Hematopoietic multipotent progenitor cell treated with erythropoietin and hydrocortisone succinate and interleukin-3 and kit ligand, for 17 days (in vitro differentiated cells): Measurements from ENCODE around the gene WNT5A.

Experiments
- DNase-seq: peaks from one replicate; pipeline ENCODE4 v3.0.0-alpha.2; 2015; ENCODE audit warnings: low spot score

The WNT5A gene

DNA sequence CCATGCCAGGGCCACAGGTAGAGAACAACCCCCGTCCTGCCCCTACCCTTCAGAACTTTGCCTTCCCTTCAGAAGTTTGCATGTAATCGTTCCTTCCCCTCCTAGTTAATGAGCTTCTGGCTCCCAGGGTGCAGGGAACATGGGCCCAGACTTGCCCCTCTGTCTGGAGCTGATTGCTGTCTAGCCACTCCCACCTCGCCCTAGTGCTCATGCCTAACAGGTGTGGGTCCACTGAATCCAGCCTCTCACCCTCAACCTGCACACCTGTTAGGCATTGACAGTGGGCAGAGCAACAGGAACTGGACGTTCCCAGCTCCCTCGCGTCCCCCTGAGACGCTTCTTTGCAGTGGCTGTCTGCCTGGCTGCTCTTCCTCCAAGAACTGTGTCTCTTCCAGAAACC, 40.3 kb downstream of the WNT5A start:
- no peak for DNase-seq

- DNase-seq, result no peak
Measured at GRCh38 chr3:55445551-55445950, 41.6 kb downstream of the WNT5A start.

GRCh38 chr3:55443346-55443745, 43.8 kb downstream of the WNT5A start:
- DNase-seq, result no peak

- no peak for DNase-seq
Measured at GRCh38 chr3:55442861-55443260, 44.2 kb downstream of the WNT5A start.

DNA sequence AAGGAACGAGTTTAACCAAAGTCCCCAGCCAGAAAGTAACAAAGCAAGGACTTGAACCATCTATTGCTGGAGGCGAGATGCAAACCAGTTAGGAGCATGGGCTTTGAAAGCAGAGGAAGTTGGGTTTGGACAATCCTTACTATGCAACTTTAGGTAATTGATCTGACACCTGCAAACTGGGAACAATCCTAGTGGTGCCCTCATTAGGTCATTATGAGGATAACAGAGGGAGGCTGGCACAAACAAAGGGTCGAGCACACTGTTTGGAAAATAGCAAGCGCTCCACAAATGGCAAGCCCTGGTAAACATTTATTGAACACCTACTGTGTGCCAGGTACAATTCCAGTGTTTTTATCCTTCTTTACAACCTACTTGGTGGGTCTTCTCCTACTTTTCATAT, 45.6 kb downstream of the WNT5A start:
- no peak for DNase-seq

DNA sequence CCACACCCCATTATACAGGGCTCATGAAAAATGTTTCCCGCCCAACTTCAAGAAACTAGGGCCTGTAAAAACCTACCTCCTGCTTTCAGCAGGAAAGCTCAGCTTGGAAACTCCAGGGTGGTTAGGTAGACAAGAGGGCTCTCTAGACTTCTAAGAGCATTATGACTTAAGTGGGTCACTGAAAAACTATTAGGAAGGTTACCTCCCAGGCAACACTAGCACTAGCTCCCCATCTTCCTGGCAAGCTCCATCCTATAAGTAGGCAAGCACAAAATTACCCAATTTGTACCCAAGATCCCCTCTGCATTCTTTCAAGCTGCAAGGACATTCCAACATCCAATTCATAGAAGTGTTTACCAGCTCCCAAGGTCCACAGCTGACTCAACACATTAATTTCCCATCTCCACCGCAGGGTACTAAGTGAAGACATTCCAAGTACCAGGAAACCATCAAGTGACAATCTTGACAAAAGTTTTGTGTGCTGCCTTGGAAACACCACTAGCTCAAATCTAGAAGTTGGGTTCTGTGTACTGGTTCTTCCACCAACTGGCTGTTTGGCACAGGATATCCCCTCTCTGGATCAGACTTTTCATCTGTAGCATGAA, 46.9 kb downstream of the WNT5A start:
- no peak for DNase-seq

- DNase-seq, result no peak
Measured at GRCh38 chr3:55439657-55440056, 47.4 kb downstream of the WNT5A start.

GRCh38 chr3:55436644-55437043, 50.5 kb downstream of the WNT5A start:
- DNase-seq, result no peak

- DNase-seq, result no peak
Measured at GRCh38 chr3:55435491-55435890, 51.6 kb downstream of the WNT5A start.

DNA sequence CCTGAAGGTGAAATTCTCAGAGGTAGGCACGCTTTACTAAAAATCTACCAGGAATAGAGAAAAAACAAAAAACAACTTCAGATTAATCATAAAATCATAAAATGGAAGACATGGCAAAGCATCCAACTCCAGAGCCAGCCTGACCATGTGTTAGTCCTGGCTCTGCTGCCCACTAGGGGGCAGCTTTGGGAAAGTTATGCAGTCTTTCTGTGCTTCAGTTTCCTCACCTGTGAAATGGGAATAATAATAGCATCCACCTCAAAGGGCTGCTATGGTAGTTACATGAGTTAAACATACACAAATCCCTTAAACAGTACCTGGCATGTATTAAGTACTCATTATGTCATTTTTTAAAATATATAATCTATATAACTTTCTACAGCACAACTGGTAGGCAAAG, 52.3 kb downstream of the WNT5A start:
- no peak for DNase-seq

DNA sequence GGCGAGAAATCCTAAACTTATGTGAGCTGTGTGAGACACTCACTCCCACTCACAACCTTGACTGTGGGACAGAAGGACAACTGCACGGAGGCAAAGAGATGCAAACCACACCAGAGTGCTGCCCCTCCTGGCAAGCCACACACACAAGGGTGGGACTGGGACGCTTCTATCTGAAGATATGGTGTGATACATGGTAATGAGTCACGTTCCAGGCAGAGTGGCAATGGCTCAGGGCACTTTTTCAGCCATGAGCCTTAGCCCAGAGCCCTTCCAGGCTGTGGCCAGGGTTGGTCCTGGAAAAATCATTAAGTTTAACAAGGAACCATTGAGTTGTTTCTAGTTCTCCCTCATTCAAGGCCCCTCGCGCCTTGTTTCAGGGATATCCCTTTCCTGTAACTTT, 56.1 kb downstream of the WNT5A start:
- no peak for DNase-seq

- DNase-seq, result no peak
Measured at GRCh38 chr3:55427739-55428138, 59.4 kb downstream of the WNT5A start.

- DNase-seq, result no peak
Measured at GRCh38 chr3:55426486-55426885, 60.6 kb downstream of the WNT5A start.

DNA sequence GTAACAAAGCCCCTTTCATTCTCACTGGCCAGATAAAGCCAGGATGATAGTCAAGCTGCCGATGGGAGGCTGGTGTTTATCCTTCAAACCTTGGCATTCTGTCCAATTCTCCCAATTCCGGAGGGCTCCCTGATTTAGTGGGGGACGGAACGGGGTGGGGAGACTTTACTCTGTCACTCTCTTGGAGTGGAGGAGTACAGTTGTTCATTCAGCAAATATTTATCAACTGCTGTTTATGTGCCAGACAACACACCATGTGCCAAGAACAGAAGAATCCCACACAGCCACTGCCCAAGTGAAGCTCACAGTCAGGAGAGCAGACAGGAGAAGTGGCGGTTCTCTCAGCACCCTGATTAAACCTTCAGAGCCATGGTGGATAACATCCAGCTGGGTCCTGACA, 63.3 kb downstream of the WNT5A start:
- no peak for DNase-seq

GRCh38 chr3:55417211-55417610, 69.9 kb downstream of the WNT5A start:
- no peak for DNase-seq

GRCh38 chr3:55416331-55416821, 70.7 kb downstream of the WNT5A start:
- DNase-seq, result no peak
